Activated CD4-positive, CD25-positive, alpha-beta regulatory T cell treated with anti-CD3 and anti-CD28 coated beads, Interleukin-2, amount 50 U/mL, for 24 hours (primary cell): Measurements from ENCODE around the gene FHOD3.

Experiments used
- ATAC-seq, 2 donors: fragments of 150-1000 bp; cut with Tn5 transposase; one replicate each; pipeline ENCODE4 v1.10.0; 2021; ENCODE audit warnings: mild to moderate bottlenecking in 1 of 2, moderate library complexity in 1 of 2

FHOD3 gene

DNA sequence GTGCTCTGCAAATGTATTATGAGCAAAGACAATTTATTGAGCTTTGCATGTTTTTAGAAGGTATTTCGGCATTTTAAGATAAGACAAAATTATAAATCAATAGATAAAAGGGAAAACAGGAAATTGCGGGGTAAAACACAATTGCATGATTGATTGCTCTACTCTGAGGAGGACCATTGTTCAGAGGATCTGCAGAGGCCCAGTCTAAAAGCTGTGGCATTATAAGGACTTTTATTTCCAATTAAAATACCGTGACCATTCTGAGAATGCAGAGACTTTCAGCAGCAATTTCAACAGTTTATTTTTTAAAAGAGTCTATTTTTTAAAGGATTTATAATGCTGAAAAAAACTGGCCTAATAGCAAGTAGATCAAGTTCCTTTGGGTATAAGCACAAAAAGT, 469.3 kb downstream of the FHOD3 start:
- no peak for ATAC-seq

DNA sequence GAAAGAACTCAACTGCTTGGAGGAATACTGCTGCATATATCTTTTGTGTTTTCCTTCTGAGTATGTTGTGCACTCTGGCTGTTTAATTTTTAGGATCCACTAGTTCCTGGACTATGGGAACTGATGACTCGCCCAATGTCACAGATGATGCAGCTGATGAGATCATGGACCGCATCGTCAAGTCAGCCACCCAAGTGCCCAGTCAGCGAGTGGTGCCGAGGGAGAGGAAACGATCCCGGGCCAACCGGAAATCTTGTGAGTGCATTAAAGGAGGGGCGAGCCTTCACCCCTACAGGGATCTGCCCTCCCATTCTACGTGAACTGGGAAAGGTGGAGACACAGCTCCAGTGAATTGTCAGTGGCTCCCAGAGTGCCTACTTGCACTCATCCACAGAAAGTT, 471.7 kb downstream of the FHOD3 start:
- no peak for ATAC-seq

DNA sequence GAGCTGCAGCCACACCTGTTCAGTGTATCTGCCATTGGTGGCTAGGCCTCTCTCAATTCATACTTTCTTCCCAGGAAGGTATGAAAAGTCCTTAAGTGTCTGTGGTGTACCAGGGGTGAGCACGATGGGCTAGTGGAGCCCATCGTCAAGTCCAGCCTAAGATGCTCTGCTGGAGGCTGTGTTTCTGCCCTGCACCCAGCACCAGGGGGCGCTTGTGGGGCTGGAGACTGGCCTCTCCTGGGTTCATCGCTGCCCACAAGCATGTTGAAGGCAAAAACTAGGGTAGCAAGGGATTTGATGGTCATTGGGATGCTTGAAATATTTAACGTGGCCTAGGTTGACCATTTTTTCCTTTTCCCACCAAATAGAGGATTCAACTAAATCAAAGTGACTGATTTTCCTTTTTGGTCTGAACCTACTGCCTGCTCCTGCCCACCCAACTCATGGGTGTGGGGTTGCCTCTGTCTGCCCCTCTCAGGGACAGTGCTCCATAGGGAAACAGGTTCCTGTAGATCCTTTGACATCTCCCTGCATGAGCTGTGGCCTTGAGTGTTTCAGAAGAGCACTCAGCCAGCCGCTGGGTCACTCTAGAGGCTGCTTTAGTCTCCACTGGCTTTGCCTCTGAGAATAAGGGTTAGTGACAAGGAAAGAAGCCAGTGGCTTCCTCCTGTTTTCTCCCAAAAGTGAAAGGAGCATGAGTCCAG, 472.2 kb downstream of the FHOD3 start:
- ATAC-seq = no peak

- ATAC-seq = no peak
Measured at GRCh38 chr18:36770315-36770946, 472.9 kb downstream of the FHOD3 start.

- no peak for ATAC-seq
Measured at GRCh38 chr18:36771245-36771644, 473.7 kb downstream of the FHOD3 start.

GRCh38 chr18:36772241-36772723, 474.8 kb downstream of the FHOD3 start:
- ATAC-seq = no peak

- no peak for ATAC-seq
Measured at GRCh38 chr18:36775396-36775795, 477.9 kb downstream of the FHOD3 start.

GRCh38 chr18:36776650-36777049, 479.1 kb downstream of the FHOD3 start:
- ATAC-seq = no peak

GRCh38 chr18:36777566-36777965, 480.1 kb downstream of the FHOD3 start:
- ATAC-seq = no peak

DNA sequence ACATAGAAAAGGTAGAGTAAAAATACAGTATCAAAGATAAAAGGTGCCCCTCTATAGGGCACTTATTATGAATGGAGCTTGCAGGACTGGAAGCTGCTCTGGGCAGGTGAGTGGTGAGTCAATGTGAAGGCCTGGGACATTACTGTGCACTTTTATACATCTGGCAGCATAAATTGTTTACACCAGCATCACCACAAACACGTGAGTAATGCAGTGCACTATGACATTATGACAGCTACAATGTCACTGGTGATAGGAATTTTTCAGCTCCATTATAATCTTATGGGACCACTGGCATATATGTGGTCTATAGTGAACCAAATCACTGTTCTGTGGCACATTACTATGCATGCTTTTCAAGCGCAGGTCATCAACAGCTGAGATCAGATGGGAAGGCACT, 483.2 kb downstream of the FHOD3 start:
- ATAC-seq = no peak

DNA sequence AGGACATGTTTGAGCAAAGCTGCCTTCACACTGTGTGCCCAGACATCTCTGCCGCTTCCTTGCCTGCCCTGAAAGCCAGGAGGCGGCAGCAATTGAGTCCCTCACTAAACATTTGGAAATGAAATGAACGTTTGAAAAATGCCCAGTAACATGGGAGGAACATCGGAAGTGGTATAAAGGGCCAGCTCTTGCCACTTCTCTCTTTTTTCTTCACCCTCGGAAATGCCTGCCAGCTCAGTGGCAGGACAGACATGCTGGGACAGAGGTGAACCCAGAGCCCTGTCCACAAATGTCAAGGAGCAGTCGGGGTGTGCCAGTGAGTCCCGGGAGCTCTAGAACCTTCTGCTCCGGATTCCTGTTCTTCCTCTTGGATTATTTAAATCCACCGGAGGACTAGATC, 485.2 kb downstream of the FHOD3 start:
- ATAC-seq = no peak

DNA sequence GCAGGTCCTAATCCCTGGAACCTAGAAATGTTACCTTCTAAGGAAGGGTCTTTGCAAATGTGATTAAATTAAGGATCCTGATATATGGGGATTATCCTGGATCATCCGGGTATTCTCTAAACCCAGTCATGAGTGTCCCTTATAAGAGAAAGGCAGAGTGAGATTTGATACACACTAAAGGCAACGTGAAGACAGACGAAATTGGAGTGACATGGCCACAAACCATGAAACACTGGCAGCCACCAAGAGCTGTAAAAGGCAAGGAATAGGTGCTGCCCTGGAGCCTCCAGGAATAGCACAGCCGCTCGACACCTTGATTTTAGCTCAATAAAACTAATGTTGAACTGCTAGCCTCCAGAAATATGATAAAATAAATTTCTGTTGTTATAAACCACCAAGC, 486.3 kb downstream of the FHOD3 start:
- ATAC-seq = no peak

DNA sequence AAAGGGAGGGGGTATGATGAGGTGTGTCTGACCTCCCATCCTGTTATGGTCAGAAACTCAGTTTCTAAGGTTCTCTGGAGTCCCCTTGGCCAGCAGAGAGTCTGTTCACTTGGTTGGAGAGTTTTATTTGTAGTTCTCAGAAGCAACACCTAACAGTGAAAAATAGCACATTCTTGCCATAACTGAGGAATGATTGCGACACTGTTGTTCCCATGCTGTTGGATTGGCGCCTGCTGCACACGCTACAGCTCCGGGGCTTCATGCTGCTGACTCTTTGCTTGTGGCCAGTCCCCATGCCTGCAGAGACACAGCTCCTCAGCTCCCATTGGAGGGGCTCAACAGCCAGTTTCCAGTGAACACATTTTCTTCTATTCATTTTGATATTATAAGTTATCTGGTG, 489.2 kb downstream of the FHOD3 start:
- no peak for ATAC-seq

DNA sequence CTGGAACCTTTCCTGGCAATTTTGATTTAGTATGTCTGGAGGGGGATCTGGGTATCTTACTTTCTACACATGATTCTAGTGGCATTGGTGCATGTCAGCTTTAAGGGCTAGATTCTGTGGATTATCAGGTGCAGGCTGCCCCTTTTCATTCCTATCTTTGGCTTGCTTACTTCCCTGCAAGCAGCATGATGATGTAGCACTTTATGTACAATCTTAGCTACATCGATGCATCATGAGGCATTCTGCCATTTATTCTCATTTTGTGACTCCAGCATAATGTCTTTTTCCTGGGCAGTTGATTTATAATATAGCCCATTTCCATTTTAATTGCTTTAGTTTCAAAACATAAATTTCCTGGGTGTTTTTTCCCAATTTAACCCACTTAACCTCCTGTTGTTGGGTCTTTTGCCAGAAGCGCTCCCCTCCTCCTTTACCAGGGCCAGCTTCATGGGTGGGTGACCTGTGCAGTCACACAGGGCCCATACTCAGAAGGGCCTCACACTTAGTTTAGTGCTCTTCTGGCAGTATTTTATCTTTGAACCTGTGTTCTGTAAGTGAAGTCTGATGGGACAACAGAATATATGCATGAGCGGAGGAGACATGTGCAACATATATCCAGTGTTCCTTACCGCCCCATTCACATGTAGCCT, 495.2 kb downstream of the FHOD3 start:
- no peak for ATAC-seq

DNA sequence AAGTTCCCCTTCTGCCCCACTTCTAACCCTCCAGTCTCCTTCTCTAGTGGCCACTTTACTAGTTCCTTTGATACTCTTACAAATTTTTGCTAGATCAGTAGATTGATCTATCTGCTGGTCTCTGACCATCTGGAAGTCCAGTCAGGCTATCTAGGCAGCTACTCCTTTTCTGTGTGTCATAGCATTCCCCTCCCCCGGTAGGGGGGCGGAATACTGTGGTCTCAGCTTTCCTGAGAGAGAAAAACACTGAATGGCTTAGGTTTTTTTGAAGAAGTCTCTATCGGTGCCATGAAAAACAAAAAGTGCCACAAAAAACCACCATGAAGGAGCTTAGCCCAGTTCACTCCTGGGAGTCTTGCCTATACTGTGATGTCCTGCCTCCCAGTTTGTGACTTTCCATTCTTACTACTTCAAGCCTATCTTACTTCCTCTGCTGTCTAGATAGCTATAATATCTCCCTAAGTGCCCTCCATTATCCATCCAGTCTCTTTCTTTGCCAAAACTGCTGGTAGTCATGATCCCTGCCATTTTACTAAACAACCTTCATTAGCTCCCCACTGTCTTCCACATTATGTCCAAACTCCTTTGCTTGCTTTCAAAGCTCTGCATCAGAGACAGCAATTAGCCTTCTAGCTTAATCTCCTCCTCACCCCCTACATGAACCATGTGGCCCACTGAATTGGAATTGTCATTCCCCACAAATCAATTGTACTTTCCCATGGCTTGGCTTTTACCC, 501.4 kb downstream of the FHOD3 start:
- ATAC-seq = no peak

- no peak for ATAC-seq
Measured at GRCh38 chr18:36805105-36805504, 507.6 kb downstream of the FHOD3 start.

GRCh38 chr18:36808681-36809080, 511.2 kb downstream of the FHOD3 start:
- ATAC-seq = no peak

DNA sequence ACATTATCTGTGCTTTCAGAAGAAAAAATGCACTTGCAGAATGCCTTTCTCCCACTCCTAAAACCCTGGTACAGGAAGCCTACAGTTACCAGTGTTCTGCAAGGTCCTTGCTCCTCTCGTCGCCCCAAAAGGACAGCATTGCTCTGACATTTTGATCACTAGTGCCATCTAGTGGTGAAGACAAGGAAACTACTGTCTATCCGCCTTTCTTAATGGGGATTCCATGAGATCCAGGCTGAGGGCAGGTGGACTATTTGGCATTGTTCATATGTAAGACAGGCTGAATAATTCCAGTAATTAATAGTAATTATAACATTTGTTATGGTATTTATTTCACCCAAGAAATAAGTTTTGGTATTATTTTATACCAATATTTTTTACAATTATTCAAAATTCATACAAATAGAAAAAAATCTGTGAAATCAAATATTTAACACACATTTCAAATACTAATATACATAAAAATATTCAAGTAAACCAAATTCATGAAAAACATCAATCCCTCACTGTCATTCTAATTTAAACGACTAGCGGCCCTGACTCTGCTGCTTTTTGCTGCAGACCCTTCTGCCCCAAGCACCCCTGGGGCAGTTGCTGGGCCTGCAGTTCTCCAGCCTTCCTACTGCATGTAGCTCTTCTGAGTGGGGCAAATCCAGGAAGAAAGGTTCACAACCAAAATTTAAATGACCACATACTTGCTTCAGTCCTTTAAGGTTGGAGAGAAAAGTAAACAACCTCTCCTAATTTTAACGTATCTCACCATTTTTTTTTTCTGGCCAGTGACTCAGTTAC, 512.3 kb downstream of the FHOD3 start:
- ATAC-seq = peak; percentile 83 to 90

GRCh38 chr18:36811430-36811829, 513.9 kb downstream of the FHOD3 start:
- no peak for ATAC-seq

DNA sequence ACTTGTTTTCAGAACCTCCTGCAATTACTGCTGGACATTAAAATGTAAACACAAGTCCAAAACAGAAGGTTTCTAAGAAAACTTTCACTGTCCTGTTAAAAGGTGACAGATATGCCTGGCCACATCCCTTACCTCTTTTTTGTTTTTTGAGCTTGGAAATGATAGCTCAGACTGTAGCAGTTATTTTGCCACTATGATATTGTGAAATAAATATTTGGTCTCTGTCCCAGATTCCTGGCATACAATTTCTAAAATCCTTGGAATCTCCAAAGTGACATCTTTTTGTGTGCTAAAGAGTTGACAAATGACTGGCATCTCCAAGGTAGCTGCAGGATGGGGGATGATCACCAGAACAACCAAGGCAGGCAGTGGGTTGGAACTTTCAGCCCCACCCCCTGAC, 514.4 kb downstream of the FHOD3 start:
- no peak for ATAC-seq

DNA sequence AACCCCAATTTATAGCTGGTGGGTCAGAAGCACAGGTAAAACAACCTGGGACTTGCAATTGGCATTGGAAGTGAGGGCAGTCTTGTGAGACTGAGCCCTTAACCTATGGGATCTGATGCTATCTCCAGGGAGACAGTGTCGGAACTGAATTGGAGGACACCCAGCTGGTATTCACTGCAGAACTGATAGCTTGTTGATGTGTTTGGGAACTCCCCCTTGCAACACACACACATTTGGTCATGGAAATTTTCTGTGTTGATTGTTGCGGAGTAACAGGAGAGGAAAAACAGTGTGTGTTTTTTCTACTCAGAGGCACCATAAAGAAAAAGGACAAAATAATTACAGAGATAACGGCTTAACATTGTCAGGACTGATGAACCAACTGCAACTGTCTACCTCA, 515.2 kb downstream of the FHOD3 start:
- no peak for ATAC-seq

- no peak for ATAC-seq
Measured at GRCh38 chr18:36813101-36813775, 515.7 kb downstream of the FHOD3 start.
